Fibroblast of skin of back (primary cell): ENCODE data around the gene PNMA8A.

Experiments used
- DNase-seq: peaks from one replicate; pipeline ENCODE4 v3.0.0-alpha.2; 2013

Gene PNMA8A

GRCh38 chr19:46426506-46427162, 44.7 kb downstream of the PNMA8A start:
- peak; percentile 78 for DNase-seq

GRCh38 chr19:46426035-46426505, 45.3 kb downstream of the PNMA8A start:
- DNase-seq = no peak

- no peak for DNase-seq
Observed at GRCh38 chr19:46423188-46423587, 48.2 kb downstream of the PNMA8A start.

GRCh38 chr19:46422344-46422743, 49.0 kb downstream of the PNMA8A start:
- DNase-seq = no peak

- no peak for DNase-seq
Observed at GRCh38 chr19:46420056-46420455, 51.3 kb downstream of the PNMA8A start.
